Ammon's horn (tissue), 1 donor: ENCODE measurements around the gene LILRB2.
"Not testable (repeated sequence)": the region's sequence is repeated elsewhere in the genome, so short reads cannot be mapped to it uniquely, and the experiment has no call there.

Experiments
- DNase-seq: peaks from one replicate; pipeline ENCODE4 v3.0.0-alpha.2; 2016; ENCODE audit warnings: low spot score

LILRB2 gene

GRCh38 chr19:54281007-54281728 is at the start of gene LILRB2:
Gene LILRB2 (minus strand): TSS chr19:54281110. CDS start chr19:54280496, 614 bp downstream.
- DNase-seq: no peak

GRCh38 chr19:54329476-54330165 is 48.7 kb upstream of the LILRB2 start:
- no peak for DNase-seq

- DNase-seq: not testable (repeated sequence)
Measured at GRCh38 chr19:54328781-54329180, 47.9 kb upstream of the LILRB2 start.

GRCh38 chr19:54325631-54326030 is 44.7 kb upstream of the LILRB2 start:
- DNase-seq: no peak

GRCh38 chr19:54325194-54325621 is 44.3 kb upstream of the LILRB2 start:
- DNase-seq: peak; percentile 73

GRCh38 chr19:54324071-54324470 is 43.2 kb upstream of the LILRB2 start:
- no peak for DNase-seq

- DNase-seq: not testable (repeated sequence)
Measured at GRCh38 chr19:54322934-54323333, 42.0 kb upstream of the LILRB2 start.

- not testable (repeated sequence) for DNase-seq
Measured at GRCh38 chr19:54322295-54322694, 41.4 kb upstream of the LILRB2 start.

- DNase-seq: no peak
Measured at GRCh38 chr19:54319892-54320670, 39.2 kb upstream of the LILRB2 start.

- no peak for DNase-seq
Measured at GRCh38 chr19:54319049-54319448, 38.1 kb upstream of the LILRB2 start.

- no peak for DNase-seq
Measured at GRCh38 chr19:54317965-54318240, 37.0 kb upstream of the LILRB2 start.

- DNase-seq: no peak
Measured at GRCh38 chr19:54317108-54317964, 36.4 kb upstream of the LILRB2 start.

GRCh38 chr19:54316746-54317107 is 35.8 kb upstream of the LILRB2 start:
- DNase-seq: no peak

GRCh38 chr19:54315956-54316355 is 35.0 kb upstream of the LILRB2 start:
- no peak for DNase-seq

- DNase-seq: peak; percentile 36
Measured at GRCh38 chr19:54312436-54313377, 31.8 kb upstream of the LILRB2 start, which contains the start of gene LILRA5. Gene LILRA5 (minus strand): TSS chr19:54313166. CDS start chr19:54313019, 147 bp downstream.

- no peak for DNase-seq
Measured at GRCh38 chr19:54312011-54312410, 31.1 kb upstream of the LILRB2 start.

GRCh38 chr19:54311486-54311885 is 30.6 kb upstream of the LILRB2 start:
- no peak for DNase-seq

- DNase-seq: no peak
Measured at GRCh38 chr19:54310543-54310942, 29.6 kb upstream of the LILRB2 start.

- no peak for DNase-seq
Measured at GRCh38 chr19:54309811-54310210, 28.9 kb upstream of the LILRB2 start.

- DNase-seq: no peak
Measured at GRCh38 chr19:54307389-54308020, 26.6 kb upstream of the LILRB2 start.
